Prostate gland (tissue), 2 donors: Measurements from ENCODE around the gene TMEM231. TPM values are rescaled to one million over a fixed set of nuclear protein-coding genes. Genes with fewer than 3 reads are reported as not detected.
A peak's percentile ranks its signal among the peaks of the same experiment; 100 is the strongest.

Experiments
- DNase-seq: peaks from one replicate; pipeline ENCODE4 v3.0.0-alpha.2; 2019; ENCODE audit warnings: low spot score
- H3K27ac ChIP-seq, 2 donors: fragments of 200-600 bp; sonication (generic); 2 replicates each; pipeline ENCODE4 v1.5.1; 2017 to 2019
- H3K27me3 ChIP-seq: fragments of 200-600 bp; sonication (generic); replicated peaks from 2 replicates; pipeline ENCODE4 v1.5.1; 2019; ENCODE audit not compliant: insufficient read depth
- H3K36me3 ChIP-seq, 2 donors: fragments of 200-600 bp; sonication (generic); 1 replicate in 1 of 2; 2 replicates in 1 of 2; pipeline versions ENCODE4 v1.5.1 to v1.8.1; 2017 to 2019
- H3K4me1 ChIP-seq: fragments of 200-600 bp; sonication (generic); replicated peaks from 2 replicates; pipeline ENCODE4 v1.5.1; 2019
- H3K4me3 ChIP-seq, 2 donors: fragments of 200-600 bp; sonication (generic); 2 replicates each; pipeline ENCODE4 v1.5.1; 2017 to 2019
- H3K9me3 ChIP-seq: fragments of 200-600 bp; sonication (generic); 2 replicates; pipeline ENCODE4 v1.5.1; 2017
- POLR2A ChIP-seq: fragments of 450-650 bp; IDR thresholded peaks from one replicate; pipeline ENCODE4 v1.6.1; 2016; ENCODE audit warnings: antibody characterized with exemption, mild to moderate bottlenecking
- POLR2AphosphoS5 ChIP-seq: sonication (generic); formaldehyde crosslinking; IDR thresholded peaks from one replicate; pipeline ENCODE4 v1.6.1; 2017; ENCODE audit warnings: antibody characterized with exemption
- WGBS: methylation state at CpG from one replicate; pipeline ENCODE4 v1.1.5; 2018; 5-methylcytosine and 5-hydroxymethylcytosine counted together
- intact Hi-C: fragments of 100-400 bp; cut with DNase I; formaldehyde crosslinking; loops from one replicate; pipeline ENCODE4 v1.14.2; 2022
- total RNA-seq, 2 donors: library from RNA; depleted of rRNA; stranded (reverse); fragments of >200 nt; gene quantifications; one replicate each; pipeline ENCODE4 v1.1.0, GENCODE V29; 2016
- TF ChIP-seq, protein P1 (sequence below), 4 experiments: fragments of 200-600 bp in 2 of 4; fragments of 450-650 bp in 2 of 4; sonication (generic) in 2 of 4; IDR thresholded peaks; 1 replicate in 3 of 4; 2 replicates in 1 of 4; pipeline ENCODE4 v1.5.1; 2016 to 2019; ENCODE audit warnings: antibody characterized with exemption in 4 of 4, mild to moderate bottlenecking in 2 of 4, moderate library complexity in 2 of 4

The TMEM231 gene
- total RNA-seq, 2 donors from 2014 or later: 7.7 to 17.2 TPM

- Histone ChIP-seq H3K4me3 (no peak overlapping the region), H3K36me3 (peaks cover 0 to 23% of the 10 kb centered on the region in 2 donors), H3K9me3 (no peaks in the 10 kb centered on the region), H3K27me3 (no peaks in the 10 kb centered on the region), H3K4me1 (peaks cover 11% of the 10 kb centered on the region), H3K27ac (no peak overlapping the region)
- DNase-seq: no peak
- TF ChIP-seq POLR2A (no peak), POLR2AphosphoS5 (no peak)
- TF ChIP-seq, protein P1, sequence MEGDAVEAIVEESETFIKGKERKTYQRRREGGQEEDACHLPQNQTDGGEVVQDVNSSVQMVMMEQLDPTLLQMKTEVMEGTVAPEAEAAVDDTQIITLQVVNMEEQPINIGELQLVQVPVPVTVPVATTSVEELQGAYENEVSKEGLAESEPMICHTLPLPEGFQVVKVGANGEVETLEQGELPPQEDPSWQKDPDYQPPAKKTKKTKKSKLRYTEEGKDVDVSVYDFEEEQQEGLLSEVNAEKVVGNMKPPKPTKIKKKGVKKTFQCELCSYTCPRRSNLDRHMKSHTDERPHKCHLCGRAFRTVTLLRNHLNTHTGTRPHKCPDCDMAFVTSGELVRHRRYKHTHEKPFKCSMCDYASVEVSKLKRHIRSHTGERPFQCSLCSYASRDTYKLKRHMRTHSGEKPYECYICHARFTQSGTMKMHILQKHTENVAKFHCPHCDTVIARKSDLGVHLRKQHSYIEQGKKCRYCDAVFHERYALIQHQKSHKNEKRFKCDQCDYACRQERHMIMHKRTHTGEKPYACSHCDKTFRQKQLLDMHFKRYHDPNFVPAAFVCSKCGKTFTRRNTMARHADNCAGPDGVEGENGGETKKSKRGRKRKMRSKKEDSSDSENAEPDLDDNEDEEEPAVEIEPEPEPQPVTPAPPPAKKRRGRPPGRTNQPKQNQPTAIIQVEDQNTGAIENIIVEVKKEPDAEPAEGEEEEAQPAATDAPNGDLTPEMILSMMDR (IDR thresholded peaks at IDR 0.05): no peak
- WGBS: 76% methylated on average over 4 of the region's 4 CpGs
- intact Hi-C loops: loop anchor here (2.0 to 5.0 kb wide), 3 partner anchors 55 to 136 kb away; partner anchors contain the start of genes ADAT1, CFDP1, KARS1 and TERF2IP
These were observed 11.9 kb upstream of the TMEM231 start for GRCh38 chr16:75567911-75568310.

DNA sequence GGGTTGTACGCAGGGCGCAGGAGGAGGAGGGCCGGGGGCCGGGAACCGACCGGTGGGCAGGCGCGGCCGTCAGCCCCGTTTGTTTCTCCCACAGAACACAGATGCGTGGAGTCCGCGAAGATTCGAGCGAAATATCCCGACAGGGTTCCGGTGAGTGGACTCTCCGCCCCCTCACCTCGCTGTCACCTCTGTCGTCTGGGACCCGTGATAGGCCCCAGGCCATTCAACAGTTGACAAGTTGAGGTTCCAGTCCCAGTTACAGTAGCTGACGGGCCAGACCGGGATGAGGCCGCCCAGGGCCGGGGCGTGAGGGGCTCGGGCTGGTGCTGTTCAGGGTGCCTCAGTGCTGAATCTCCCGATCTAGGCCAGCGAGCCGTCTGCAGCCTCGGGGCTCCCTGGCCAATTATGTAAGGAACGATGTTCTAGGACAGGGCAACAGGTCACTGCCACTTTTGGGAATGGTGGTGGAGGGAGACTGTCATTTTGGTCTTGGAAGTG, 10.8 kb upstream of the TMEM231 start:
- WGBS: under 1% methylated on average over 32 of the region's 32 CpGs
- Histone ChIP-seq H3K27me3 (no peaks in the 10 kb centered on the region), H3K27ac (peak overlapping the region; percentile 79 to 81), H3K9me3 (no peaks in the 10 kb centered on the region), H3K4me3 (peak overlapping the region; percentile 73 to 78), H3K36me3 (peaks cover 0 to 14% of the 10 kb centered on the region in 2 donors), H3K4me1 (peaks cover 11% of the 10 kb centered on the region)
- TF ChIP-seq POLR2A (no peak), POLR2AphosphoS5 (no peak)
- TF ChIP-seq, protein P1 (IDR thresholded peaks at IDR 0.05): no peak
- DNase-seq: no peak
- intact Hi-C loops: loop anchor here (2.0 to 5.0 kb wide), 3 partner anchors 56 to 135 kb away; partner anchors contain the start of genes ADAT1, CFDP1, KARS1 and TERF2IP

DNA sequence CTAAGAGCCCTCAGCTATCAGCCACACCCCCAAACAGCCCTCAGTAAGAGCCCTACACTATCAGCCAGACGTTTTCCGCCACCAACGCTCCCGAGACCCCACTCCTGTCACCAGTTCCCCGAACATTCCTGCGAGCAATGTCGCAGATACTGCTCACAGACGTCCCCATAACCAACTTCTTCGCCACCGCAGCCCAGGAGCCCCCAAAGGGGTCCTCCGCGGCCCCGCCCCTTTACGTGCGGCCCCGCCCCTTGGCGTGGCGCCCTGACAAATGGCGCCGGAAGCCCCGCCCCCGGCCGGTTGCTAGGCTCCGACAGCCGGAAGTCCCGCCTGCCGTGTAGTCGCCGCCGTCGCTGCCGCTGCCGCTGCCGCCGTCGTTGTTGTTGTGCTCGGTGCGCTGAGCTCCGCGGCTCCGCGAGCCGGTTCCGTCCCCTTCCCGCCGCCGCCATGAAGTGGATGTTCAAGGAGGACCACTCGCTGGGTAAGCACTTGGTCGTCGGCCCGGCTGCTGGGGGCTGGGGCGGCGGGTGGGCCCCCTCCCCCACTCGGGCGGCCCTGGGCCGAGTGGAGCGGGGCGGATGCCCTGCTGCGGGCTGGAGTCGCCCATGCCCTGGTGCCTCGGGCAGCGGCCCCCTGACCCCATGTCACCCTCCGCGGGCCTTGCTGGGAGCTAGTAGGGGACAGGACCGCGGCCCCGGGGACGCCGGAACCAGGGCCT, 10.1 kb upstream of the TMEM231 start, which contains the start of gene GABARAPL2:
Gene GABARAPL2, plus strand, starts transcription at position 340 of the 718 bp plus-strand sequence. Its CDS starts 108 bp downstream, at position 448.
- DNase-seq: peak; percentile 76
- Histone ChIP-seq H3K27me3 (no peaks in the 10 kb centered on the region), H3K4me3 (peak within 1 kb of the TSS; percentile 73 to 78), H3K4me1 (peaks cover 11% of the 10 kb centered on the region), H3K27ac (peak within 1 kb of the TSS; percentile 79 to 81), H3K36me3 (peaks cover 0 to 14% of the 10 kb centered on the region in 2 donors), H3K9me3 (no peaks in the 10 kb centered on the region)
- TF ChIP-seq POLR2AphosphoS5: peak; percentile 88
- TF ChIP-seq, protein P1 (IDR thresholded peaks at IDR 0.05): peak in 1 of 4 experiments; percentile 23
- peak; percentile 95 for TF ChIP-seq POLR2A
- under 1% methylated on average over 58 of the region's 69 CpGs for WGBS
- intact Hi-C loops: loop anchor here (2.0 to 5.0 kb wide), 3 partner anchors 57 to 134 kb away; partner anchors contain the start of genes ADAT1, CFDP1, KARS1 and TERF2IP

- TF ChIP-seq POLR2A (no peak), POLR2AphosphoS5 (no peak)
- TF ChIP-seq, protein P1 (IDR thresholded peaks at IDR 0.05): no peak
- Histone ChIP-seq H3K4me3 (peak overlapping the region; percentile 73 to 78), H3K27me3 (no peaks in the 10 kb centered on the region), H3K4me1 (peaks cover 11% of the 10 kb centered on the region), H3K36me3 (peaks cover 0 to 14% of the 10 kb centered on the region in 2 donors), H3K9me3 (no peaks in the 10 kb centered on the region), H3K27ac (peak overlapping the region; percentile 79 to 81)
- intact Hi-C loops: loop anchor here (2.0 to 5.0 kb wide), 3 partner anchors 57 to 133 kb away; partner anchors contain the start of genes ADAT1, CFDP1, KARS1 and TERF2IP
- DNase-seq: no peak
- WGBS: 9% methylated on average over 15 of the region's 15 CpGs
These were observed 9.6 kb upstream of the TMEM231 start for GRCh38 chr16:75565640-75566039.
